Psoas muscle (tissue), 8 donors: Measurements from ENCODE around the gene TMEM59L. TPM values are rescaled to one million over a fixed set of nuclear protein-coding genes. Genes with fewer than 3 reads are reported as not detected.

Experiments used
- ATAC-seq, 4 donors: fragments of 200-7000 bp; cut with Tn5 transposase; one replicate each; pipeline ENCODE4 v1.9.1; 2020; ENCODE audit warnings: moderate library complexity in 3 of 4, mild to moderate bottlenecking in 2 of 4
- DNase-seq, 2 donors: peaks; one replicate each; pipeline ENCODE4 v3.0.0-alpha.2; 2020
- H3K27ac ChIP-seq: fragments of 200-600 bp; one replicate; pipeline ENCODE4 v1.8.0; 2022
- H3K27me3 ChIP-seq, 3 donors: fragments of 200-600 bp in 1 of 3; one replicate each; pipeline versions ENCODE4 v1.6.1 to v1.8.0; 2013 to 2022; ENCODE audit warnings: low read length in 2 of 3, mild to moderate bottlenecking in 2 of 3, moderate library complexity in 1 of 3; ENCODE audit not compliant: insufficient read depth in 3 of 3
- H3K36me3 ChIP-seq, 2 donors: fragments of 200-600 bp in 1 of 2; one replicate each; pipeline versions ENCODE4 v1.6.1 to v1.8.0; 2013 to 2022; ENCODE audit warnings: low read depth in 1 of 2, mild to moderate bottlenecking in 1 of 2, moderate library complexity in 1 of 2; ENCODE audit not compliant: insufficient read depth in 1 of 2
- H3K4me1 ChIP-seq: fragments of 200-600 bp; one replicate; pipeline ENCODE4 v1.8.0; 2022
- H3K4me3 ChIP-seq: fragments of 200-600 bp; one replicate; pipeline ENCODE4 v1.8.0; 2022; ENCODE audit warnings: mild to moderate bottlenecking
- H3K9me3 ChIP-seq: fragments of 200-600 bp; one replicate; pipeline ENCODE4 v1.8.0; 2022
- WGBS, 3 donors: extraction: QIAGEN DNeasy Blood & Tissue Kit; methylation state at CpG; one replicate each; pipeline versions ENCODE4 v1.1.6 to v1.1.7; 2013; 5-methylcytosine and 5-hydroxymethylcytosine counted together
- intact Hi-C, 2 donors: fragments of 100-400 bp; cut with DNase I; formaldehyde crosslinking; loops; one replicate each; pipeline versions ENCODE4 v1.11.0 to v1.14.2; 2022
- polyA plus RNA-seq, 3 donors: library from polyadenylated mRNA; stranded (reverse); fragments of 200-250 nt; gene quantifications; one replicate each; pipeline ENCODE4 v1.2.3, GENCODE V29; 2013
- total RNA-seq, 4 donors: library from RNA; stranded (reverse); fragmentation: NEBNext Ultra II Directional in 2 of 4; extraction: Animal tissue kit (Norgen Biotek cat#: 25700) in 2 of 4; gene quantifications; one replicate each; pipeline versions ENCODE4 v1.2.1 to v1.2.4, GENCODE V29; 2021 to 2023
- TF ChIP-seq, protein P1 (sequence below): fragments of 200-600 bp; IDR thresholded peaks from one replicate; pipeline ENCODE4 v1.8.0; 2022; ENCODE audit warnings: antibody characterized with exemption
- donor health status: healthy with polysubstance abuse.
- donor health status: DM: no; HTN: no; CAD: no; lungs with moderate emphysema.
- donor health status: Bipolar disorder and iron deficiency.
- donor health status: healthy.
- donor health status: DM: yes; HTN: yes; CAD: no.
- donor health status: DM: no; HTN: no; CAD: no.
- donor health status: DM: no; HTN: no; CAD: no.
- donor health status: DM: yes; HTN: yes; CAD: no.

Gene TMEM59L
- total and polyA plus RNA-seq, 7 donors = 0.79 to 4.8 (median 2.5) TPM

DNA sequence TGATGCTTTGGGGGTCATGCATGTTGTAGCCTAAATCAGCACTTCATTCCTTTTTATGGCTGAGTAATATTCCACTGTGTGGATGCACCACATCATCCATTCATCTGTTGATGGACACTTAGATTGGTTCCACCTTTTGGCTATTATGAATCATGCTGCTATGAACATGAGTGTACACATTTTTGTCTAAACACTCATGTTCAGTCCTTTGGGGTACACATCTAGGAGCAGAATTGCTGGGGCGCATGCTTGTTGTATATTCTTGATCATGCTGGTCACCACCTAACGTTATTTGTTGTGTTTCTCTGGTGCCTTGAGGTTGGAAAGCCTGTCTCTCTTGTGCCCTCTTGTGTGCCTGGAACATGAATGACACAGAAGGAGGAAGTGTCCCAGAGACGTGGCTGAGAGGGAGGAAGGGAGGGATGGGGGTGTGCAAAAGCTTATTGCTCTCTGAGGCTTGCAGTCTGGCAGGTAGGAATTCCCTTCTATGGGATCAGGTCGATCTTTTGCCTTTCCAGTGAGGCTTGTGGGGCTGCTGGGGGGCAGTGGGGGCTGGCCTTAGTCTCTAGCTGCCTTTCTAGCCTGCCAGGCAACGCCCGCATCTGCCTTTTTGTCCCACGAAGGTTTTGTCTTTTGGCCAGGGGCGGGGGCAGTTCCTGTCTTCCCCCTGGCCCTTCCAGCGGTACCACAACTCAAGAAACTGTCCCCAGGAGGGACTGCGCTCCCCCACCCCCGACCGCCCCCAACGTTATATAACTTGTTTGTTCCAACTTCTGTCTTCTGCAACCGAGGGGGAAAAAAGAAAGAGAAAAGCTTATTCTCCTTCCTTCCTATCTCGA lies 31.7 kb downstream of the TMEM59L start:
- peaks cover 24% of the 10 kb centered on the region for H3K4me1 ChIP-seq
- ATAC-seq (no peak), DNase-seq (no peak)
- TF ChIP-seq, protein P1, sequence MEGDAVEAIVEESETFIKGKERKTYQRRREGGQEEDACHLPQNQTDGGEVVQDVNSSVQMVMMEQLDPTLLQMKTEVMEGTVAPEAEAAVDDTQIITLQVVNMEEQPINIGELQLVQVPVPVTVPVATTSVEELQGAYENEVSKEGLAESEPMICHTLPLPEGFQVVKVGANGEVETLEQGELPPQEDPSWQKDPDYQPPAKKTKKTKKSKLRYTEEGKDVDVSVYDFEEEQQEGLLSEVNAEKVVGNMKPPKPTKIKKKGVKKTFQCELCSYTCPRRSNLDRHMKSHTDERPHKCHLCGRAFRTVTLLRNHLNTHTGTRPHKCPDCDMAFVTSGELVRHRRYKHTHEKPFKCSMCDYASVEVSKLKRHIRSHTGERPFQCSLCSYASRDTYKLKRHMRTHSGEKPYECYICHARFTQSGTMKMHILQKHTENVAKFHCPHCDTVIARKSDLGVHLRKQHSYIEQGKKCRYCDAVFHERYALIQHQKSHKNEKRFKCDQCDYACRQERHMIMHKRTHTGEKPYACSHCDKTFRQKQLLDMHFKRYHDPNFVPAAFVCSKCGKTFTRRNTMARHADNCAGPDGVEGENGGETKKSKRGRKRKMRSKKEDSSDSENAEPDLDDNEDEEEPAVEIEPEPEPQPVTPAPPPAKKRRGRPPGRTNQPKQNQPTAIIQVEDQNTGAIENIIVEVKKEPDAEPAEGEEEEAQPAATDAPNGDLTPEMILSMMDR = no peak
- intact Hi-C loops = no loop called here
- H3K9me3 ChIP-seq = no peaks in the 10 kb centered on the region
- WGBS, 3 donors = 44 to 58% (median 46%) methylated on average over 15 of the region's 15 CpGs
- H3K36me3 ChIP-seq = no peaks in the 10 kb centered on the region
- H3K27ac ChIP-seq = no peak overlapping the region
- H3K27me3 ChIP-seq = no peaks in the 10 kb centered on the region
- H3K4me3 ChIP-seq = no peak overlapping the region

DNA sequence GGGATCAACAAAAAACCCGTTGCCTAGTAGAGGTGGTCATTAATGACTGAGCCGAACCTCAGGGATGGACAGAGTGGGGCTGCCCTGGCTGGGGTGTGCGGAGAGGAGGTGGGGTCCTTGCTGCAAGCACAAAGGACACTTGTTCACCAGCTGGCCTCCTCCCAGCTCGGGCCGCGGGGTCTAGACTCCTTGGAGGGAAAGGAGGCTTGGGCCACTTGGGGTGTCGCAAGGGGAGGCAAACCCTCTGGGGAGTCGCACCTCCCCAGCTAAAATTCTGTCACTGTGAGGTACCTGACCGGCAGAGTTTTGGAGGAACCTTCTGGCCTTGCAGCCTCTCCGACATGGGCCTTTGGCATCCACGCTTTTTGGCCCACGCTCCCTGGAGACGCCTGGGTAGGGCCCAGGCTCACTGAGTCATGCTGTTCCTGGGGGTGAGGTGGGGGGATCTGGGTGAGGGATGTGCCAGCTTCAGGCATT lies 32.4 kb downstream of the TMEM59L start:
- no peak overlapping the region for H3K27ac ChIP-seq
- no peaks in the 10 kb centered on the region for H3K36me3 ChIP-seq
- H3K27me3 ChIP-seq = no peaks in the 10 kb centered on the region
- WGBS, 3 donors = 55 to 78% (median 61%) methylated on average over 13 of the region's 13 CpGs
- H3K9me3 ChIP-seq = no peaks in the 10 kb centered on the region
- DNase-seq = no peak
- H3K4me3 ChIP-seq = no peak overlapping the region
- intact Hi-C loops = no loop called here
- TF ChIP-seq, protein P1 = no peak
- H3K4me1 ChIP-seq = peaks cover 30% of the 10 kb centered on the region
- ATAC-seq = no peak

DNA sequence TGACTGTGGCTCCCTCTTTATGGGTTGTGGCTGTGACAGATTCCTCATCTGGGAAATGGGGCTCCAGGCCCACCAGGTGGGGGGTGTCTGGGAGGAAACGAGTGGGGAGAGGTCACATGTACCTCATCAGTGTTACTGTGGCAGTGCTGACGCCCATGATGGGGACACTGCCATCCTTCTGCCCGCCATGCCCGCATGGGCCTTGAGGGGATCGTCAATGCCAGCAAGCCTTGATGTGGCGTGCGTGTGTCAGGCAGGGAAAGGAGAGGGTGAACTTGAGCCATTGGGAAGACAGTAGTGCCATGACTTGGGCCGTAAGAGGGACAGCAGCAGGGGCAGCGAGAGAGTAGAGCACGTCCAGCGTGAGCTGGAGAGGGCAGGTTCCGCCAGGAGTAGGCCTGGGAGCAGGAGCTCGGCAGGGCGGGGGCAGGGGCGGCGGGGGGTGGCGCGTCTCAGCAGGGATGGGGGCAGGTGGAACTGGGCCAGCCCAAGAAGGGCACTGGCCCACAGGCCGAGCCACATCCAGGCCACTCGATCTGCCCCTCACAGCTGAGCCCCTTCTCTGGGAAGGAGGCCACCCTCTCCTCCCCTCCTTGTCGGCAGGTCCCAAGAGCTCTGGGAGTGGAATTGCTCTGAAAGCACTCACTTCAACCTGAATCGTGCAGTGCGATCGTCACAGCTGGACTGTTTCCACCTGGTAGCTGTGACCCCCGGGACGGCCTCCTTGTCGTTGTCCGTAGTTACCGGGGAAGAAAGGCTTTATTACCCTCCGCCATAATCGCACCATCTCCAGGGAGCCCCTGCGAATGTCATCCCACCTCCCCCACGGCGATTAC lies 34.1 kb downstream of the TMEM59L start:
- TF ChIP-seq, protein P1 = no peak
- Histone ChIP-seq H3K27me3 (no peaks in the 10 kb centered on the region), H3K36me3 (no peaks in the 10 kb centered on the region), H3K27ac (no peak overlapping the region), H3K4me1 (peaks cover 44% of the 10 kb centered on the region), H3K9me3 (no peaks in the 10 kb centered on the region), H3K4me3 (no peak overlapping the region)
- intact Hi-C loops = no loop called here
- DNase-seq (no peak), ATAC-seq (no peak)
- WGBS, 3 donors = 86 to 92% (median 86%) methylated on average over 34 of the region's 34 CpGs

DNA sequence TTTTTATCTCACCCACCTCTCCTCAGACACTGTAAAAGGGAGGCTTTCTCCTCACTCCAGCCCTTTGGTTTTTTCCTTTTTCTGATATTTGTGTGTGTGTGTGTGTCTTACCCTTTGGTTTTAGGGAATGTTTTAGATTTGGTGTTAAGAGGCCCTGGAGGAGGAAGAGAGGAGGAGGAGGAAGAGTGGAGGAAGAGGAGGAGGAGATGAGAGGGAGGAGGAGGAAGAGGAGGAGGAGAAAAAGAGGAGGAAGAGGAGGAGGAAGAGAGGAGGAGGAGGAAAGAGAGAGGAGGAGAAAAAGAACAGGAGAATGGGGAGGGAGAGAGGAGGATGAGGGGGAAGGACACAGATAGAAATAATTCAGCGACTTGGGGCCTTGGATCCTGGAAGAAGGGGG lies 34.7 kb downstream of the TMEM59L start:
- DNase-seq (no peak), ATAC-seq (no peak)
- TF ChIP-seq, protein P1 = no peak
- Histone ChIP-seq H3K9me3 (no peaks in the 10 kb centered on the region), H3K4me1 (peaks cover 46% of the 10 kb centered on the region), H3K27me3 (no peaks in the 10 kb centered on the region), H3K27ac (no peak overlapping the region), H3K36me3 (no peaks in the 10 kb centered on the region), H3K4me3 (no peak overlapping the region)
- WGBS, 3 donors = 60 to 82% (median 66%) methylated on average over 1 of the region's 1 CpG
- intact Hi-C loops = no loop called here
